ENCODE results near the gene KCNK3.

The KCNK3 gene

DNA sequence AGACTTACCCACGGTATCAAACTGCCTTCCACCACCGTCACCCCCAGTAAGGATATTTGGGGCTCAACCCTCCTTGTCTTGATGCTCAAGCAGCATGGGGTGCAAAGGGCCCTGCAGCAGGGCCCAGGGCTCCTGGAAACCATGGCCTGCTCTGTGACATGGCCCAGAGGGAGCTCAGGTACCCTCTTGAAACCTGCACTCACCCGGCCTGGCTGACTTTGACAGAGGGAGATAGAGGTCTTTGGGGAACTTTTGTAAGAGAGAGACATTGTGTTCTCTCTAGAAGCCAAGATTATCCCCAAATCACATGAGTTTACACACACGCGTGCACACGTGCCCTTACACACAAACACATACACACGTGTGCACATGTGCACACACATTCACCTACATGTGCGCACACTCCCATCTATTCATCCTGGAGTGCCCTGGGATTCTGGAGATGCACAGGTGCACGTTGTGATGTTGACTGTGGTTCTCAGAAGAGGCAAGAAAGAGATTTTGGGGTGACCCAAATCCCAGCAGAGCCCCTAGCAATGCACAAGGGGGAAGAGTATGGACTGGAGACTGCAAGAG lies 19.6 kb upstream of the KCNK3 start:
- H3K4me3 ChIP-seq (ENCODE audit: low read depth, low read length), result no peak overlapping the region
- H3K27me3 ChIP-seq (replicated peaks), result peaks cover 23% of the 10 kb centered on the region

DNA sequence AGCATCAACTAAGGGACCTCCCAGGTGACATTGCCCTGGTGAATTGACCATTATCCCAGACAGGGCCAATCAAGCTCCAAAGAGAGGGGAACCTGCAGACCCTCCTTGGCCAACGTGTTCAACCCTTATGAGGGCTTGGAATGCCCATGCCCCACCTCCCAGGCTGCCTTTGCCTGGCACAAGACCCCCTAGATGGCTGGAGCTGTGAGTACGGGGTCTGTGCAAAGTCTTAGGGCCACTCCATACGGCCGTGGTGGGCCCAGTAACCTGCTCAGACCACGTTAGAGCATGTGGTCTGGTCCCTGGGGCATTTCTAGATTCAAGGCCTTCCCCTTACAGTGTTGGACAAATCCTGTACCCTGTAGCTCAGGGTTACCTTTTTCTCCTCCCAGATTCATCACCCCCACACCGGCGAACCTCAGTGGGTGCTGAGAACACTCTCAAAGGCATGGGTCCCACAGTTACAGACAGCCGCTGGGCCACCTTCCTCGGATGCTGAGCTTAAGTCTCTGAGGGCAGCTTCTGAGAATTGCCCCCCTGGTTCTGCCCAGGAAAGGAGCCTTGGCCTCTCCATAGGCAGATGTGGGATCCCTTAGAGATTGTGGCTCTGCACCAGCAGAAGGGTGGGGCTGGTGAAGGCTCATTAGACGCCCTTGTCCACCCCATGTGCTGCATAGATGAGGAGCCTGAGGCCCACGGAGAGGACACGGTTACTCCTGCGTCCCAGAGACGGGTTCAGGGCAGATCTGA lies 18.3 kb upstream of the KCNK3 start:
- TF ChIP-seq, protein P1, sequence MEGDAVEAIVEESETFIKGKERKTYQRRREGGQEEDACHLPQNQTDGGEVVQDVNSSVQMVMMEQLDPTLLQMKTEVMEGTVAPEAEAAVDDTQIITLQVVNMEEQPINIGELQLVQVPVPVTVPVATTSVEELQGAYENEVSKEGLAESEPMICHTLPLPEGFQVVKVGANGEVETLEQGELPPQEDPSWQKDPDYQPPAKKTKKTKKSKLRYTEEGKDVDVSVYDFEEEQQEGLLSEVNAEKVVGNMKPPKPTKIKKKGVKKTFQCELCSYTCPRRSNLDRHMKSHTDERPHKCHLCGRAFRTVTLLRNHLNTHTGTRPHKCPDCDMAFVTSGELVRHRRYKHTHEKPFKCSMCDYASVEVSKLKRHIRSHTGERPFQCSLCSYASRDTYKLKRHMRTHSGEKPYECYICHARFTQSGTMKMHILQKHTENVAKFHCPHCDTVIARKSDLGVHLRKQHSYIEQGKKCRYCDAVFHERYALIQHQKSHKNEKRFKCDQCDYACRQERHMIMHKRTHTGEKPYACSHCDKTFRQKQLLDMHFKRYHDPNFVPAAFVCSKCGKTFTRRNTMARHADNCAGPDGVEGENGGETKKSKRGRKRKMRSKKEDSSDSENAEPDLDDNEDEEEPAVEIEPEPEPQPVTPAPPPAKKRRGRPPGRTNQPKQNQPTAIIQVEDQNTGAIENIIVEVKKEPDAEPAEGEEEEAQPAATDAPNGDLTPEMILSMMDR (IDR thresholded peaks at IDR 0.05; ENCODE audit: low read depth, low read length, missing control alignments), result no peak
- no peak for DNase-seq
- in situ Hi-C loops (cut with HindIII; ENCODE audit: low pct_ligation_motif_present, low sequenced_read_pairs), result no loop called here
- H3K4me3 ChIP-seq (ENCODE audit: low read depth, low read length), result no peak overlapping the region
- peaks cover 26% of the 10 kb centered on the region for H3K27me3 ChIP-seq (replicated peaks)
- H3K27ac ChIP-seq, result no peak overlapping the region
- H3K36me3 ChIP-seq (replicated peaks), result no peaks in the 10 kb centered on the region

More for the DNA sequence above, 19.6 kb upstream of the KCNK3 start:
- no peak for DNase-seq
- TF ChIP-seq, protein P1 (IDR thresholded peaks at IDR 0.05; ENCODE audit: low read depth, low read length, missing control alignments), result no peak
- no peak overlapping the region for H3K27ac ChIP-seq
- no peaks in the 10 kb centered on the region for H3K36me3 ChIP-seq (replicated peaks)
- in situ Hi-C loops (cut with HindIII; ENCODE audit: low pct_ligation_motif_present, low sequenced_read_pairs), result no loop called here

DNA sequence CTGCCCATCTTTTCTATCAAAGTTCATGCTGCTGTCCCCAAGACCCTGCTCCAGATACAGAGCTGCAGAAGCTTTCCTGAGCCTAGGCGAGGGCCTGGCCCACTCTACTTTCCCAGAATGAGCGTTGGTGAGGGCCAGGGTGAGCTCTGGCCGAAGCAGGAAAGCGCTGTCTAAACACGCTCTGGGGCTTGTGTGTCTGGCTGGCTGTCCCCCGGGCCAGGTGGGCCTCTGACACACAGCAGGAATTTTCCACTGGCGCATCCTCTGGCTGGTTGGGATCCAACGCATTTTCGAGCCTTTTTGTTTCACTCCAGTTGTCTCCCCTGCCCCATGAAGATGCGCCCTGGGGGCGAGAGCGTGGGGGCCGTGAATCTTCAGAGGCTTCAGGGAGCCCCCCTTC lies 17.8 kb upstream of the KCNK3 start:
- Histone ChIP-seq H3K27ac (no peak overlapping the region), H3K4me3 (ENCODE audit: low read depth, low read length) (no peak overlapping the region), H3K36me3 (replicated peaks) (no peaks in the 10 kb centered on the region), H3K27me3 (replicated peaks) (peaks cover 26% of the 10 kb centered on the region)
- in situ Hi-C loops (cut with HindIII; ENCODE audit: low pct_ligation_motif_present, low sequenced_read_pairs), result no loop called here
- TF ChIP-seq, protein P1 (IDR thresholded peaks at IDR 0.05; ENCODE audit: low read depth, low read length, missing control alignments), result no peak
- DNase-seq, result no peak

DNA sequence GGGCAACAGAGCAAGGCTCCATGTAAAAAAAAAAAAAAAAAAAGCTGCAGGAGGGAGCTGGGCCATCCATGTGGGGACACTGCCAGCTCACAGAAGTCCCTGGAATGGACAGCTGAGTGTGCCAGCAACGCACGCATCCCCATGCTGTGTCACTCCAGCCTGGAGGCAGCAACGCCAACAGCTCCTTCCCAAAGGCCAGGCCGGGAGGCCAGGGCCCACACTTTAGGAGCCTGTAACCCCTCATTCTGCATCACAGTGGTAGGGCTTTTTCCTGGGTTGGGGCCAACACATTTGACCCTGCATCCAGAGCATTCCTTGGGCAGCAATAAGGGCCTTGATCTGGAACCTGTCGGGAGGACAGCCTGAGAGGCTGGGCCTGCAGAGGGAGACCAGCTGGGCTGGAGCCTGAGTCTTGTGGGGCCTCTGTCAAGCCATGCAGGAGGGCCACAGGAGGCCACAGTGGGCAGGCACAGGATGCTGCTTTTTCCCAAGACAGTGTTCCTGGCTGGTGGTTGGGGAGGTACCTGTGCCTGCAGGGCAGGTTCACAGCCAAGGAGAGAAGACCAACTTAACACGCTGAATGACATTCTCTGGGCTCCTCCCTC lies 16.8 kb upstream of the KCNK3 start:
- no peaks in the 10 kb centered on the region for H3K36me3 ChIP-seq (replicated peaks)
- no peak overlapping the region for H3K27ac ChIP-seq
- in situ Hi-C loops (cut with HindIII; ENCODE audit: low pct_ligation_motif_present, low sequenced_read_pairs), result no loop called here
- TF ChIP-seq, protein P1 (IDR thresholded peaks at IDR 0.05; ENCODE audit: low read depth, low read length, missing control alignments), result no peak
- peaks cover 21% of the 10 kb centered on the region for H3K27me3 ChIP-seq (replicated peaks)
- no peak overlapping the region for H3K4me3 ChIP-seq (ENCODE audit: low read depth, low read length)
- no peak for DNase-seq

DNA sequence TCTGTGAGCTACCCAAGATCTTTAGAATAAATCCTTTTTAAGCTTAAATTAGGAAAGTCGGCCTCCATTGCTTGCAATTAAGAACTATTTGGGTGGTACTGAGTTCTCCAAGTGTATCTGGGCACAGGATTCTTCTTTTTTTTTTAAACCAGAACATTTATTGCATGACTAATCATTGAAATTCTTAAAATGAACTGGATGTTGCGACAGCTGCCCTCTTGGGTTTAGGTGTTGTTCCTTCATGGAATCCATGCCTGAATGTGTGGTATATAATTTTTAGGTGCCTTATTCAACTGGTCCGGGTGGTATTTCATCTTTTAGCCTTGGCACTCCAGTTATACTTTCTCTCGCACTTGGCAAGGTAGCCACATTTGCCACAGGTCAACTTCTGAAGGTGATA lies 14.5 kb upstream of the KCNK3 start:
- Histone ChIP-seq H3K27me3 (replicated peaks) (peaks cover 9% of the 10 kb centered on the region), H3K27ac (no peak overlapping the region), H3K36me3 (replicated peaks) (no peaks in the 10 kb centered on the region), H3K4me3 (ENCODE audit: low read depth, low read length) (no peak overlapping the region)
- in situ Hi-C loops (cut with HindIII; ENCODE audit: low pct_ligation_motif_present, low sequenced_read_pairs), result no loop called here
- TF ChIP-seq, protein P1 (IDR thresholded peaks at IDR 0.05; ENCODE audit: low read depth, low read length, missing control alignments), result no peak
- no peak for DNase-seq
